Suprapubic skin (tissue), 4 donors: Measurements from ENCODE around the gene BTNL9.

Source experiments
- POLR2A ChIP-seq, 2 donors: fragments of 450-650 bp; IDR thresholded peaks; one replicate each; pipeline ENCODE4 v1.6.1; 2017; ENCODE audit warnings: antibody characterized with exemption in 2 of 2, mild to moderate bottlenecking in 2 of 2, moderate library complexity in 2 of 2
- POLR2AphosphoS5 ChIP-seq, 3 donors: sonication (generic); formaldehyde crosslinking; IDR thresholded peaks; one replicate each; pipeline ENCODE4 v1.6.1; 2017; ENCODE audit warnings: antibody characterized with exemption in 3 of 3
- TF ChIP-seq, protein P1 (sequence below), 2 donors: fragments of 200-600 bp in 1 of 2; fragments of 450-650 bp in 1 of 2; sonication (generic) in 1 of 2; IDR thresholded peaks; one replicate each; pipeline ENCODE4 v1.5.1; 2016 to 2019; ENCODE audit warnings: antibody characterized with exemption in 2 of 2, mild to moderate bottlenecking in 1 of 2, moderate library complexity in 1 of 2

DNA sequence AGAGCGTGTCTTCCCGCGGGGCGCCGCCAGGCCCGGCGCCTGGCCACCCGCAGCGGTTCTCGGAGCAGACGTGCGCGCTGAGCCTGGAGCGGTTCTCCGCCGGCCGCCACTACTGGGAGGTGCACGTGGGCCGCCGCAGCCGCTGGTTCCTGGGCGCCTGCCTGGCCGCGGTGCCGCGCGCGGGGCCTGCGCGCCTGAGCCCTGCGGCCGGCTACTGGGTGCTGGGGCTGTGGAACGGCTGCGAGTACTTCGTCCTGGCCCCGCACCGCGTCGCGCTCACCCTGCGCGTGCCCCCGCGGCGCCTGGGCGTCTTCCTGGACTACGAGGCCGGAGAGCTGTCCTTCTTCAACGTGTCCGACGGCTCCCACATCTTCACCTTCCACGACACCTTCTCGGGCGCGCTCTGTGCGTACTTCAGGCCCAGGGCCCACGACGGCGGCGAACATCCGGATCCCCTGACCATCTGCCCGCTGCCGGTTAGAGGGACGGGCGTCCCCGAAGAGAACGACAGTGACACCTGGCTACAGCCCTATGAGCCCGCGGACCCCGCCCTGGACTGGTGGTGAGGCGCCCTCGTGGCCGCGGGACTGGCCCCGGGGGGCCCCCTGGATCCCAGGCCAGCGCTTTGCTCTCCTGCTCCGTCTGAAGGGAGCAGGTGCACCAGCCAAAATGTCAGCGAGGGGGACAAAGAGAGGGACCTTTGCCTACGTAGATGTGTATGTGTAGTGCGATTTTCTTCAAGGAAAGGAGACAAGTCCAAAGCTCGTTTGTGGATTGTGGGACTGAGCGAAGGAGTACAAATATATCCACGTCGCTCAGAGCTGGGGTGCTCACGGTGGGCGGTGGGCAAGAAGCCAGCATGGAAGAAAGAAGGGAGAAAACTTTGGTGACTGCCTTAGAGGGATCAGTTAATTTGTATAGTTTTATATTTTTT, 19.5 kb downstream of the BTNL9 start:
- TF ChIP-seq, protein P1, sequence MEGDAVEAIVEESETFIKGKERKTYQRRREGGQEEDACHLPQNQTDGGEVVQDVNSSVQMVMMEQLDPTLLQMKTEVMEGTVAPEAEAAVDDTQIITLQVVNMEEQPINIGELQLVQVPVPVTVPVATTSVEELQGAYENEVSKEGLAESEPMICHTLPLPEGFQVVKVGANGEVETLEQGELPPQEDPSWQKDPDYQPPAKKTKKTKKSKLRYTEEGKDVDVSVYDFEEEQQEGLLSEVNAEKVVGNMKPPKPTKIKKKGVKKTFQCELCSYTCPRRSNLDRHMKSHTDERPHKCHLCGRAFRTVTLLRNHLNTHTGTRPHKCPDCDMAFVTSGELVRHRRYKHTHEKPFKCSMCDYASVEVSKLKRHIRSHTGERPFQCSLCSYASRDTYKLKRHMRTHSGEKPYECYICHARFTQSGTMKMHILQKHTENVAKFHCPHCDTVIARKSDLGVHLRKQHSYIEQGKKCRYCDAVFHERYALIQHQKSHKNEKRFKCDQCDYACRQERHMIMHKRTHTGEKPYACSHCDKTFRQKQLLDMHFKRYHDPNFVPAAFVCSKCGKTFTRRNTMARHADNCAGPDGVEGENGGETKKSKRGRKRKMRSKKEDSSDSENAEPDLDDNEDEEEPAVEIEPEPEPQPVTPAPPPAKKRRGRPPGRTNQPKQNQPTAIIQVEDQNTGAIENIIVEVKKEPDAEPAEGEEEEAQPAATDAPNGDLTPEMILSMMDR (IDR thresholded peaks at IDR 0.05): no peak
- no peak for TF ChIP-seq POLR2AphosphoS5 (IDR thresholded peaks at IDR 0.05)
- no peak for TF ChIP-seq POLR2A (IDR thresholded peaks at IDR 0.05)
